T-helper 2 cell treated with Interferon-gamma antibody and Interleukin-4, amounts not matched to agents 100 ng/mL and 5 ng/mL, for 36 hours (primary cell): ENCODE results near the gene ALOX15. TPM values are rescaled to one million over a fixed set of nuclear protein-coding genes. Genes with fewer than 3 reads are reported as not detected.

Experiments
- total RNA-seq: library from RNA; stranded (reverse); gene quantifications from 2 replicates; pipeline ENCODE4 v1.2.3, GENCODE V29; 2022

ALOX15 gene
- total RNA-seq, 1 donor from 2014 or later, result not detected

Other genes starting within 250 kb of the ALOX15 start
- gene SPNS3, start 207.7 kb downstream of the ALOX15 start, total RNA-seq, result 9.6 and 10.6 TPM in 2 replicates
- gene SPNS2, start 142.8 kb downstream of the ALOX15 start, total RNA-seq, result 0.36 and 0.64 TPM in 2 replicates
- 87.6 and 88.7 TPM in 2 replicates for gene MYBBP1A, start 86.3 kb downstream of the ALOX15 start, total RNA-seq
- gene GGT6, start 81.1 kb downstream of the ALOX15 start, total RNA-seq, result 0.07 TPM in 1 of 2 replicates, not detected in the other
- gene SMTNL2, start 57.1 kb downstream of the ALOX15 start, total RNA-seq, result not detected in 2 replicates
- gene PELP1, start 62.5 kb upstream of the ALOX15 start, total RNA-seq, result 77.1 and 81.3 TPM in 2 replicates
- gene ARRB2, start 69.0 kb upstream of the ALOX15 start, total RNA-seq, result 344 and 354 TPM in 2 replicates
- 21.6 and 23.4 TPM in 2 replicates for gene MED11, start 89.8 kb upstream of the ALOX15 start, total RNA-seq
- gene ZMYND15, start 98.2 kb upstream of the ALOX15 start, total RNA-seq, result 0.09 TPM in 1 of 2 replicates, not detected in the other
- gene CXCL16, start 98.2 kb upstream of the ALOX15 start, total RNA-seq, result 0.75 and 0.80 TPM in 2 replicates
- not detected in 2 replicates for gene TM4SF5, start 130.2 kb upstream of the ALOX15 start, total RNA-seq
- gene VMO1, start 144.7 kb upstream of the ALOX15 start, total RNA-seq, result 0.27 and 0.41 TPM in 2 replicates
- gene GLTPD2, start 147.3 kb upstream of the ALOX15 start, total RNA-seq, result not detected in 2 replicates
- 153 and 157 TPM in 2 replicates for gene PSMB6, start 154.5 kb upstream of the ALOX15 start, total RNA-seq
- gene PLD2, start 165.5 kb upstream of the ALOX15 start, total RNA-seq, result 14.0 and 15.8 TPM in 2 replicates
- gene MINK1, start 191.7 kb upstream of the ALOX15 start, total RNA-seq, result 88.2 and 91.5 TPM in 2 replicates